Psoas muscle (tissue), 8 donors: Measurements from ENCODE around the gene RNF14. TPM values are rescaled to one million over a fixed set of nuclear protein-coding genes. Genes with fewer than 3 reads are reported as not detected.

Experiments used
- ATAC-seq, 4 donors: fragments of 200-7000 bp; cut with Tn5 transposase; one replicate each; pipeline ENCODE4 v1.9.1; 2020; ENCODE audit warnings: moderate library complexity in 3 of 4, mild to moderate bottlenecking in 2 of 4
- DNase-seq, 2 donors: peaks; one replicate each; pipeline ENCODE4 v3.0.0-alpha.2; 2020
- H3K27ac ChIP-seq: fragments of 200-600 bp; one replicate; pipeline ENCODE4 v1.8.0; 2022
- H3K27me3 ChIP-seq, 3 donors: fragments of 200-600 bp in 1 of 3; one replicate each; pipeline versions ENCODE4 v1.6.1 to v1.8.0; 2013 to 2022; ENCODE audit warnings: low read length in 2 of 3, mild to moderate bottlenecking in 2 of 3, moderate library complexity in 1 of 3; ENCODE audit not compliant: insufficient read depth in 3 of 3
- H3K36me3 ChIP-seq, 2 donors: fragments of 200-600 bp in 1 of 2; one replicate each; pipeline versions ENCODE4 v1.6.1 to v1.8.0; 2013 to 2022; ENCODE audit warnings: low read depth in 1 of 2, mild to moderate bottlenecking in 1 of 2, moderate library complexity in 1 of 2; ENCODE audit not compliant: insufficient read depth in 1 of 2
- H3K4me1 ChIP-seq: fragments of 200-600 bp; one replicate; pipeline ENCODE4 v1.8.0; 2022
- H3K4me3 ChIP-seq: fragments of 200-600 bp; one replicate; pipeline ENCODE4 v1.8.0; 2022; ENCODE audit warnings: mild to moderate bottlenecking
- H3K9me3 ChIP-seq: fragments of 200-600 bp; one replicate; pipeline ENCODE4 v1.8.0; 2022
- WGBS, 3 donors: extraction: QIAGEN DNeasy Blood & Tissue Kit; methylation state at CpG; one replicate each; pipeline versions ENCODE4 v1.1.6 to v1.1.7; 2013; 5-methylcytosine and 5-hydroxymethylcytosine counted together
- intact Hi-C, 2 donors: fragments of 100-400 bp; cut with DNase I; formaldehyde crosslinking; loops; one replicate each; pipeline versions ENCODE4 v1.11.0 to v1.14.2; 2022
- polyA plus RNA-seq, 3 donors: library from polyadenylated mRNA; stranded (reverse); fragments of 200-250 nt; gene quantifications; one replicate each; pipeline ENCODE4 v1.2.3, GENCODE V29; 2013
- total RNA-seq, 4 donors: library from RNA; stranded (reverse); fragmentation: NEBNext Ultra II Directional in 2 of 4; extraction: Animal tissue kit (Norgen Biotek cat#: 25700) in 2 of 4; gene quantifications; one replicate each; pipeline versions ENCODE4 v1.2.1 to v1.2.4, GENCODE V29; 2021 to 2023
- TF ChIP-seq, protein P1 (sequence below): fragments of 200-600 bp; IDR thresholded peaks from one replicate; pipeline ENCODE4 v1.8.0; 2022; ENCODE audit warnings: antibody characterized with exemption
- donor health status: healthy with polysubstance abuse.
- donor health status: DM: no; HTN: no; CAD: no; lungs with moderate emphysema.
- donor health status: Bipolar disorder and iron deficiency.
- donor health status: healthy.
- donor health status: DM: yes; HTN: yes; CAD: no.
- donor health status: DM: no; HTN: no; CAD: no.
- donor health status: DM: no; HTN: no; CAD: no.
- donor health status: DM: yes; HTN: yes; CAD: no.

The RNF14 gene
- total and polyA plus RNA-seq, 7 donors: 44.1 to 137 (median 77.9) TPM

GRCh38 chr5:142012186-142012785, 43.4 kb downstream of the RNF14 start:
- peaks cover 5 to 23% of the 10 kb centered on the region in 2 donors for H3K36me3 ChIP-seq
- DNase-seq (peak; percentile 61 to 67), ATAC-seq (peak; percentile 24 to 39 (median 31))
- peak overlapping the region; percentile 91 for H3K27ac ChIP-seq
- peaks cover 20% of the 10 kb centered on the region for H3K4me1 ChIP-seq
- no peaks in the 10 kb centered on the region for H3K27me3 ChIP-seq
- WGBS, 3 donors: 13 to 18% (median 17%) methylated on average over 18 of the region's 18 CpGs
- H3K9me3 ChIP-seq: no peaks in the 10 kb centered on the region
- TF ChIP-seq, protein P1, sequence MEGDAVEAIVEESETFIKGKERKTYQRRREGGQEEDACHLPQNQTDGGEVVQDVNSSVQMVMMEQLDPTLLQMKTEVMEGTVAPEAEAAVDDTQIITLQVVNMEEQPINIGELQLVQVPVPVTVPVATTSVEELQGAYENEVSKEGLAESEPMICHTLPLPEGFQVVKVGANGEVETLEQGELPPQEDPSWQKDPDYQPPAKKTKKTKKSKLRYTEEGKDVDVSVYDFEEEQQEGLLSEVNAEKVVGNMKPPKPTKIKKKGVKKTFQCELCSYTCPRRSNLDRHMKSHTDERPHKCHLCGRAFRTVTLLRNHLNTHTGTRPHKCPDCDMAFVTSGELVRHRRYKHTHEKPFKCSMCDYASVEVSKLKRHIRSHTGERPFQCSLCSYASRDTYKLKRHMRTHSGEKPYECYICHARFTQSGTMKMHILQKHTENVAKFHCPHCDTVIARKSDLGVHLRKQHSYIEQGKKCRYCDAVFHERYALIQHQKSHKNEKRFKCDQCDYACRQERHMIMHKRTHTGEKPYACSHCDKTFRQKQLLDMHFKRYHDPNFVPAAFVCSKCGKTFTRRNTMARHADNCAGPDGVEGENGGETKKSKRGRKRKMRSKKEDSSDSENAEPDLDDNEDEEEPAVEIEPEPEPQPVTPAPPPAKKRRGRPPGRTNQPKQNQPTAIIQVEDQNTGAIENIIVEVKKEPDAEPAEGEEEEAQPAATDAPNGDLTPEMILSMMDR: peak; percentile 30
- intact Hi-C loops: loop anchor here in 1 of 2 donors (5.0 kb wide), 2 partner anchors 105 to 130 kb away; no protein-coding TSS in a partner anchor
- peak overlapping the region; percentile 82 for H3K4me3 ChIP-seq

- intact Hi-C loops: loop anchor here in 1 of 2 donors (5.0 kb wide), 2 partner anchors 104 to 129 kb away; no protein-coding TSS in a partner anchor
- Histone ChIP-seq H3K9me3 (no peaks in the 10 kb centered on the region), H3K27ac (peak within 1 kb of the TSS; percentile 91), H3K36me3 (peaks cover 4 to 17% of the 10 kb centered on the region in 2 donors), H3K4me3 (peak within 1 kb of the TSS; percentile 82), H3K4me1 (peaks cover 20% of the 10 kb centered on the region), H3K27me3 (no peaks in the 10 kb centered on the region)
- 0 to 1% (median 1%) methylated on average over 51 to 58 of the region's 58 CpGs for WGBS, 3 donors
- TF ChIP-seq, protein P1: peak; percentile 33
- ATAC-seq: peak; percentile 92 to 94 (median 94)
- DNase-seq: peak; percentile 86 to 92
Measured at GRCh38 chr5:142012792-142013388, 44.0 kb downstream of the RNF14 start, which contains the start of gene GNPDA1. GNPDA1 (minus strand) TSS chr5:142013027; CDS start chr5:142012035, 992 bp downstream.

DNA sequence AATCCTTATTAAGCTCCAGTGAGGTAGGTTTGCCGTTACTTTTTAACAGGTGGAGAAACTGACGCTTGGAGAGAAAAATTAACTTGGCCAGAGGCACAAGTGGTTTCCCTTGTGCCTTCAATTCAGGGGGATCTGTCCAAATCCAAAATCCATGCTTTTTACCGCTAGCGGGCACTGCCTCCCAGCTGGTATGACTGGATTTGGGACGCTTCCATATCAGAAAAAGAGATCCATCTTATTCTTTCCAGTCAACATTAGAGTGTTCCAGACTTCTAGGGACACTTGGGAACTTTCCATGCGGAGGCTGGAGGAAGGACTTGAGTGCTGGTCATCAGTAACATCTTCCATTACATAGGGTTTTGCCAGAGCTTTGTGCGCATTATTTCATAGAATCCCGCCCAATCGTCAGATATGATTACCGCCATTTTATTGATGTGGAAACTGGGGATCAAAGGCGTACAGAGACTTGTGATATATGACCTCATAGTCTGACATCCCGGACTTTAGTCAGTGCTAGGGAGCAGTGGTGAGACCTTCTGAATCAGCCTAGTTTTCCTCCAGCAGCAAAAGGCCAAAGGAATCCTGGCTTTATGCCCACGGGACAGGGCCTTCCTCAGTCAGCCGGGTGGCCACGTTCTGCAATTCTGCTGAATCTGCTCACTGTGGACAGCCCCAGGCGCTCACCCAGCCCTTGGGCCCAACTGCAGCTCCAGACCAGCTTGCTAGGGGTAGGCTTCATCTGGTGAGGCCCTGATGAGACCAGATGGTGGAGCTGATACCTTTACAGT, 45.0 kb downstream of the RNF14 start:
- Histone ChIP-seq H3K4me3 (peak overlapping the region; percentile 82), H3K9me3 (no peaks in the 10 kb centered on the region), H3K4me1 (peaks cover 20% of the 10 kb centered on the region), H3K27ac (peak overlapping the region; percentile 91), H3K27me3 (no peaks in the 10 kb centered on the region), H3K36me3 (peaks cover 2 to 13% of the 10 kb centered on the region in 2 donors)
- TF ChIP-seq, protein P1: no peak
- DNase-seq (peak; percentile 60 to 68), ATAC-seq (peak; percentile 17 to 37 (median 24))
- 52 to 67% (median 53%) methylated on average over 16 of the region's 16 CpGs for WGBS, 3 donors
- intact Hi-C loops: loop anchor here in 1 of 2 donors (5.0 kb wide), 2 partner anchors 103 to 128 kb away; no protein-coding TSS in a partner anchor

GRCh38 chr5:142014911-142015584, 46.1 kb downstream of the RNF14 start:
- peak in 1 of 4 donors; percentile 34 for ATAC-seq
- Histone ChIP-seq H3K9me3 (no peaks in the 10 kb centered on the region), H3K4me1 (peaks cover 20% of the 10 kb centered on the region), H3K27ac (peak overlapping the region; percentile 91), H3K27me3 (no peaks in the 10 kb centered on the region), H3K4me3 (no peak overlapping the region), H3K36me3 (peaks cover 0 to 7% of the 10 kb centered on the region in 2 donors)
- 52 to 67% (median 58%) methylated on average over 7 of the region's 7 CpGs for WGBS, 3 donors
- intact Hi-C loops: loop anchor here in 1 of 2 donors (5.0 kb wide), 2 partner anchors 102 to 127 kb away; no protein-coding TSS in a partner anchor
- TF ChIP-seq, protein P1: peak; percentile 51
- no peak for DNase-seq
